ENCODE results near the gene ERFL.

GRCh38 chr19:41971363-41971762 lies 43.1 kb upstream of the ERFL start:
- TF ChIP-seq CTCF (IDR thresholded peaks at IDR 0.05) (no peak), POLR2A (IDR thresholded peaks at IDR 0.05) (no peak)

Data from esophagus squamous epithelium (tissue), 4 donors.